ENCODE measurements around the gene DIP2B.

Gene DIP2B

DNA sequence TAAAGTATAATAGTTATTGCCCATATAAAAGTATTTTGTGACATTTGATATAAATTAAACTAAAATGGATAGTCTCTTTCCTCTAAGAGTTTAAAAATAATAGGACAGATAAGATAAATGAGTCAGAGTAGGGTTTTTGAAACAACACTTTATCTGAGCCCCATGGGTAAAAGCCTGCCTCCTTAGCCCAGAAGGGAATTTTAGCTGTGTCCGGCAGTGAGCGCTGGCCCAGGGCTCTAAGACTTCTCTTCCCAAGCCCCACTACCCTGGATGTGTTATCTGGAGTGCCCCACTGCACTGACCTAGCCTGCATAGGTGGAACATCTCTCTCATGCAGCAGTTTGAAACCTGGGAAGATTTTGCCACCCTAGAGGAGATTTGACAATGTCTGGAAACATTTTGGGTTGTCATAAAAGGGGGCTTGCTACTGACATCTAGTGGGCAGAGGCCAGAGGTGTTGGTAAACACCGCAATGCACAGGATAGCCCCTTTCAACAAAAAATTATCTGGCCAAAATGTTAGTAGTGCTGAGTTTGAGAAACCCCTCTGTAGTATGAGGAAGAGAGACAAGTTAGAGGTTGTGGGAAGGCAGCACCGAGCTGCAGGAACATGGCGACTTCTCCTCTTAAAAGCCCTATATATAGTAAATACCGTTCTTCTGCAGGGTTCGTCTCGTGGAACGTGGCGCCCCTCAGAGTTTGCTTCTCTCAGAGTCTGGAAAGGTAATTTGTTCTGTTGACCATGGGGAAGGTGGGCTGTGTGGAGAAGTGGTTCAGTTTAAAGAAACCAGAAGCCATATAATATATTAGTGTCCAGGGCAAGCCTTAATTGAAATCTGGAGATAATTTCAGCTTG is 229.9 kb downstream of the DIP2B start:
- DNase-seq, result peak in 1 of 5 experiments; percentile 35

DNA sequence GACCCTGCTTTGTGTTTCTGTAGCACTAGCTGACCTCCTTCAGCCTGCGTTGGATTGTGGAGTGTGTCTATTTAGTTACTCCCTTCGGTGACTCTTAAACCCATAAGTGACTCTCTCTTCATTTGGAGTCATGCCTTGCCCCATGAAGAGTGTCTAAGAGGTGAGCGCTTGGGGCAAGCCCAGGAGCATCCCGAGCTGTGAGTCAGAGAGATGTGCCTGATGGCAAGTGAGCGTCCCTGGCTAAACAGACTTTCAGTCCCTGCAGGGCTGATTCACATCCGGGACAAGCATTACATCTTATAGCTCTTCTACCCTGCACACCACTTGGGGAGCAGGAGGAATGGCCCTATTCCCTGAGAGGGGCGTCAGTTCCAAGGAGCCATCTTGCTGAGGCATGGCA is 234.8 kb downstream of the DIP2B start:
- DNase-seq, result no peak

DNA sequence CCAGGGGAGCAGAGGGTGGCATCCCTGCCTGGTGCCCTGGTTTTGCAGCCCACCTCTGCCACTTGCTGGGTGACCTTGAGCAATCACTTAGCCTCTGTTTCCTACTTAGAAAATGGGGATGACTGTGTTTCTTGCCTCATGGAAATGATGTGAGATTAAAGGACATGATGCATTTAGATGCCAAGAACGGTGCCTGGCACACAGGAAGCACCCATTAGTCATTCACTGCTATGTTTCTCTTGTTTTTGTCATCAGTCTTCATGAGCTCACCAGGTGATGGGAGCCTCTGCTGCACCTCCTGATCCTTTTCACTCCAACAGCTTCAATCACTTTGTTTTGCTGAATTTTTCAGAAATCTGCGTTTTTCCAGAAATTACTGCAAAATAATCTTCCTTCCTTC is 235.5 kb downstream of the DIP2B start:
- DNase-seq, result peak in 1 of 5 experiments; percentile 11

DNA sequence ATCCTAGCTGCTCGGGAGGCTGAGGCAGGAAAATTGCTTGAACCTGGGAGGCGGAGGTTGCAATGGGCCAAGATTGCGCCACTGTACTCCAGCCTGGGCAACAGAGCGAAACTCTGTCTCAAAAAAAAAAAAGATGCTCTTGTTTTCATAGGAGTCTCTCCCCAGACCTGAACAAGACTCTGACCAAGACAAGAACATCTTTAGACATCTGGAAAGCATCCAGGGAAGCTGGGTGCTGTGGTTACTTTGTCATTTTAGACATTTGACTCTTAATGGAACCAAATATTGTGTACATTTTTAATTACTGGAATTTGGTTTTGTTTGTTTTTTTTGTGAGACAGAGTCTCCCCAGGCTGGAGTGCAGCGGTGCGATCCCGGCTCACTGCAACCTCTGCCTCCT is 238.0 kb downstream of the DIP2B start:
- DNase-seq, result no peak

DNA sequence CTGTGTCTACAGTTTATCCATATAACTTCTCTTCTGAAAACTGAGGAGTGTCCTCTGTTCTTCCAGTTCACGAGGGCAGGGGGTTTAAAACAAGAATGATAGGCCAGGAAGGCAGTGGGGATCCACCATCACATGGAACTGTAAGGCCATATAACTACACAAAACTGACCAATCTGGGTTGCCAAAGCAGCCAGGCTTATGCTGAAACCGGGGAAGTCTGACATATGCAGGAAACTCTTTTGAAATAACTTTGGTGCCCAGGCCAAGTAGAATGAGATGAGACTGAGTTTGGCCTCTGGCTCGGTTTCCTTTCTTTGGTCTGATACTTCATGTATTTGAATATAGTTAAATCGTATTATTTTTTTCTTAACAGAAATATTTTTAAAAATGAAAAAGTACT is 241.1 kb downstream of the DIP2B start:
- DNase-seq, result no peak

DNA sequence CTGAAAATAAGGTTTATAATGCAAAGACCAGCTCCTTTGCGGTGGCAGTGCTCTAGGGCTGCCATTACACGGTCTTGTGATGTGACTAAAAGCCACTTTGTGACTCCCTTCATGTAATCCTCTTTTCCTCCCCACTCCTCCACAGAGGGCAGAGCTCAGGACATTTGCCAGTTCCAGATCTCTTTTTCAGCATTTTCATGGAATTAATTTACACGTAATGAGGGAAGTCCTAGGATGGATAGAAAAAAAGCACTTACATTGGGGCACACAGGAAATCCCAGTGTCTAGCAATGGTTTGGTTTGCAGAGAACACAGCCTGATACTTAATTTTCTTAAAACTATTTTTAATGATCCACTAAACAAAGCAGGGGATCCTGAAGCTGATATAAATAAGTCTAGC is 241.6 kb downstream of the DIP2B start:
- DNase-seq, result no peak

DNA sequence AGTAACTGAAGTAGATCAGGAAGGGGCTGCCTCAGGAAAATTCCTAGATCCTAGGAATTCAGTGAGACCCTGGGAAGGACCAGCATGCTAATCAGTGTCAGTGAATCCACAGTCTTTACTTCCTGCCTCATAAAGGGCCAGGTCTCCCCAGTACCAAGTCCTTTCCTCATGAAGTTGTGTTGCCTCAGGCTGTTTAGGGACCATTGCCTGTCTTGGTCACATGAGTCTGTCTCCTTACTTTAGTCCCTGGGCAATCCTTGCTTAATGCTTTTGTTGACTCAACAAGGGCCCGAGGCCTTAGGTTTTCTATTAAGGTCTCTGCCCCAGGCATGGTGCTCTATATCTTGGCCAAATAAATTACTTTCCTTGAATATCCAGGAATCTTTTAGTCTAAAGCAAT is 243.0 kb downstream of the DIP2B start:
- DNase-seq, result no peak

DNA sequence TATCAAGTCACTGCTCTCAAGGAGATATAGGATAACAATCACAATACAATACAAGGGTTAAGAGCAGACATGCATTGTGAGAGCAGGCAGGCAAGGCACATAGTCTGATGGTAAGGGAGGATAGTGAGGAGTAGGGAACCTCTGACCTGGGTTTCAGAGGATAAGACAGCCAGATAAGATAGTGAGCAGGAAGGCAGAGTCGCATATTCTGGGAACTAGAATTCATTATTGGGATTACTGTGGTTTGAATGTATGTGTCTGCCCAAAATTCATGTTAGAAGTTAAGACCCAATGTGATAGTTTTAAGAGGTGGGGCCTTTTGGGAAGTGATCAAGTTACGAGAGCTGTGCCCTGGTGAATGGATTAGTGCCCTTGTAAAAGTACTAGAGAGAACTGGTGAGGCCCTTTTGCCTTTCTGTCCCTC is 244.7 kb downstream of the DIP2B start:
- no peak for DNase-seq

DNA sequence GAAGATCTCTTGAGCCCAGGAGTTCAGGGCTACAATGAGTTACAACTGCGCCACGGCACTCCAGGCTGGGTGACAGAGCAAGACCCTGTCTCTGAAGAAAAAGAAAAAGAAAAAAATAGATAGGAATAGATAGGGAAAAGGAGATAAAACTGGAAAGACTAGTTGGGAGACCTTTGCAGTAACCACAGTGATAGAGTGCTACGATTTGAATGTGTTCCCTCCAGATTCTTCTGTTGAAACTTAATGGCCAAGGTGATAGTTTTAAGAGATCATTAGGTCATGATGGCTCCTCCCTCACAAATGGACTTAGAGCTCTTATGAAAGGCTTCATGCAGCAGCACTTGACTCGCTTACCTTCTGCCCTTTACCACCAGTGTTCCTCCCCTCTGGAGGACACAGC is 245.6 kb downstream of the DIP2B start:
- DNase-seq, result no peak

DNA sequence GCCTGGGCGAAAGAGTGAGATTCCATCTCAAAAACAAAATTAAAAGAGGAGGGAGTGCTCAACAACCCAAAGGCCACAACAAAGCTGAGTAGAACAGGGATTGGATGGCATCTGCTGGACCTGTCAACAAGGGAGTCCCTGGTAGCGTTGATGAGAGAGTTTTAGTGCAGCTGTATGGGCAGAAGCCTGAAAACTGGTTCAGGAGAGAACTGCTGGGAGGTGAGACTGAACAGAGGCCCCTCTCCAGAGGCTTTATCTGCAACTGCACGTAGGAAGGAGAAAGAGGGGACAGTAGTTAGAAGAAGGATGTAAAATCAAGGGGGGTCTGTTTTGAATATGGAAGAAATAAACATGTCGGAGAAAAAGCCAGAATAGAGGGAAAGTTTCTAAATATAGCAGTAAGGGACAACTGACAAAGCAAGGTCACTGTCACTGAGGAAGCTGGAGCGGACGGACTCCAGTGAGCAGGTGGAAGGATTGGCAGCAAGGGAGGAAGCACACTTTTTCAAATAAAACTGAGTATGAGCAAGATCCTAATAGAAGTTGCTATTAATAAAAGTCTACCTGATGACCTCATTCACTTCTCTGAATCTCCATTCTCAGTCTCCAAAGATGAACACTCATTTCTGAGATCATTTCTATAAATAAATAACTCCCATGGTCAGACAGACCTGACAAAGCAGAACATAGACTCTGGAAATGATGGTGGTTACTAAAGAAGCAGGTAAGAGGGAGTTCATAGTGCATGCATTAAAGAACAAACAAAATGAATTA is 247.3 kb downstream of the DIP2B start:
- DNase-seq, result no peak

DNA sequence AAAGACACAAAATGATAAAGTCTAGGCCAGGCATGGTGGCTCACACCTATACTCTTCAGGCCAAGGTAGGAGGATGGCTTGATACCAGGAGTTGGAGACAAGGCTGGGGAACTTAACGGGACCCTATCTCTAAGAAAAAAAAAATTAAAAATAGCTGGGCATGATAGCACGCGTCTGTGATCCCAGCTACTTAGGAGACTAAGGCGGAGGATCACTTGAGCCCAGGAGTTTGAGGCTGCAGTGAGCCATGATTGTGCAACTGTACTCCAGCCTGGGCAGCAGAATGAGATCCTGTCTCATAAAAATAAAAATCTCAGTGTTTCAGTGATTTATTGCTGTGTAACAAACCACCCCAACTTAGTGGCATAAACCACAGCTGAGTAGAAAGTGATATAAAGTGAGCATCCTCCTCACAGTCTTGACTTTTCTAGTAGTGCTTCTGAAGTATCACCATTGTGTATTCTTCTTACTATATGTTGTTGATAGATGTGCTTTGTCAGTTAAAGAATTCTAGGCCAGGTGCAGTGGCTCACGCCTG is 248.5 kb downstream of the DIP2B start:
- no peak for DNase-seq

DNA sequence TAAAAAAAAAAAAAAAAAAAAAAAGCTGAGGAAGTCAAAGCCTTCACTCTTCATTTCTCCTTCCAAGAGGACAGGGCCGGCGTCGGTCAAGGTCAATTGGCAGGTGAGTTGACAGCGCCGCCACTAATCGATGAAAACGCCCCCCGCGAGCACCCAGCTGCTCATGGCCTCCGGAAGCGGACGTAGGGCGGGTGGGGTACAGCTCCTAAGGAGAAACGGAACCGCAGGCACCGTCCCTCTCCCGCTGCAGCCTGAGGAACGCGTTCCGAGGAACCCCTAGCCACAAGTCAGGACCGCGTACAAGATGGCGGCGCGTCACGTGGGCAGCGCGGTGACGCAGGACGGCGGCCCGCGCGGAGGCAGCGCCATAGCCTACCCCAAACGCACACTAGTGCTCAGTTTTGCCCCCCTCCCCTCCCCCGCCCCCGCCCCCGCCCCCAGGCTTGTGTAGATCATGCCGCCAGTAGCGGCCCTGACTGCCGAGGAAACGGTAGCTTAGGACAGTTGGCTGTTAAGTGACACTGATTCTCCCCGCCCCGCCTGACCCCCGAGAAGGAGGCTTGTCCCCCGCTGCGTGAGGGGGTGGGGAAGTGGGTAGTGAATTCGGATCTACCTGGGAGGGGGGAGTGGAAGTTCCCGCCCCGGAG is 259.0 kb downstream of the DIP2B start, which contains the start of gene ATF1:
ATF1 (plus strand) TSS at position 463 of the 647 bp plus-strand sequence. CDS start 16,045 bp downstream, outside the sequence.
- DNase-seq, result peak; percentile 78 to 98 (median 86)

DNA sequence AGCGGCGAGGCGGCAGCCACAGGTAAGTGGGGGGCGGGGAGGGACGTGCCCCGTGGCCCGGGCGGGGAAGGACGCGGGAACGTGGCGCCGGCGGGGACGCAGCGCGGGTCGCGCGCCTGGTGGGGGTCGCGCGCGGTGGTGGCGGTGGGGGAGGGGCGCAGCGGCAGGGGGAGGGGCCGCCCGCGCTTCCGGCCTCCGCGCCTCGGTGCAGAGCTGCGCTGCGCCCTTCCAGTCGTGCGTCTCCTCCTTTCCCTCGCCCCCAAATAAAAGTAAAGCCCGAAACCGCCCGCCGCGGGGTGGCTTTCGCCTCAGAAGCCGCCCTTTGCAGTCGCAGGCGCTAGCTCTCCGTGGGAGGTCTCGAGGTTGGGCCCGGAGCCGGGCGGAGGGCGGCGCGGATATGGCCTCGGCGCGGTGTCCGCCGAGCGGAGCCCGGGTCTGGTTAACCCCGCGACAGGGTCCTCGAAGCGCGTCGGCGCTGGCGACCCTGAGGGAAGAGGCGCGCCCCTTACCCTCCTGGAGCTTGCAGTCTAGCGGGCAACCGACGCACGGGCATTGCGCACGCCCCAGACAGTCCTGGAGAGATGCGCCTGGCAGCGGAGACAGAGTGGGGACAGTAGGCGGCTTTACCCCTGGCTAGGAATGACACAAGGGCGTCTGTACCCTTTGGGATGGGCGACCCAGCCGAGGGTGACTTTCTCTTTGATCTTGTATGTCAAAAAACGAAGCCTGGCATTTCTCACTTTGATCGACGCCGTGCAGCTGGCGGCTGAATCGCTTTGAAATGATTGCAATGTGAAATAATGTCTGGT is 259.7 kb downstream of the DIP2B start:
- DNase-seq, result peak in 4 of 5 experiments; percentile 65 to 76 (median 69)

DNA sequence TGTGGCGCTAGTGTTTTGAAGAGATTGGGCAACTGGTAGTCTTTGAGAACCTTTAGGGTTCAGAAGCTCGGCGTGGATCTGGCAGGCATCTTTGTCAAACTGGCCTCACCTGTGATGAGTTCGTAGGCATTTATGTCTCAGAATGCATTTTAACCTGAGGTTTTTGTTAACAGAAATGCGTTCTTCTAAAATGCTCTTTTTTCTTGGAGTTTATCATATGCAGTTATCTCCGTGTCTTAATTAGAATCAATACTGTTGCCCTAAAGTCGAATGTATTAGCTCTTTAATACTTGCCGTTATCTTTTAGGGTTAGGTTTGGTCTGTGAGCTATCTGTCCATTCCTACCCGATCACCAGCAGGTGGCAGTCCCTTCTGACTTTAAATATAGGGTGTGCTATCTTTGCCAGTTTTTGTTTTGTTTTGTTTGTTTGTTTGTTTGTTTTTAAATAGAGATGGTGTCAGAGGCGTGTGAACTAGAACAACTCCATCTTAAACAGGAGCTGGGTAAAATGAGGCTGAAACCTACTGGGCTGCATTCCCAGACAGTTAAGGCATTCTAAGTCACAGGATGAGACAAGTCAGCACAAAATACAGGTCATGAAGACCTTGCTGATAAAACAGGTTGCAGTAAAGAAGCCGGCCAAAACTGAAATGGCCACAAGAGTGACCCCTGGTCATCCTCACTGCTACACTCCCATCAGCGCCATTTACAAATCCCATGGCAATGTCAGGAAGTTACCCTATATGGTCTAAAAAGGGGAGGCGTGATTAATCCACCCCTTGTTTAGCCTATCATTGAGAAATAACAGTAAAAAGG is 260.5 kb downstream of the DIP2B start:
- DNase-seq, result peak in 4 of 5 experiments; percentile 7 to 85 (median 40)

DNA sequence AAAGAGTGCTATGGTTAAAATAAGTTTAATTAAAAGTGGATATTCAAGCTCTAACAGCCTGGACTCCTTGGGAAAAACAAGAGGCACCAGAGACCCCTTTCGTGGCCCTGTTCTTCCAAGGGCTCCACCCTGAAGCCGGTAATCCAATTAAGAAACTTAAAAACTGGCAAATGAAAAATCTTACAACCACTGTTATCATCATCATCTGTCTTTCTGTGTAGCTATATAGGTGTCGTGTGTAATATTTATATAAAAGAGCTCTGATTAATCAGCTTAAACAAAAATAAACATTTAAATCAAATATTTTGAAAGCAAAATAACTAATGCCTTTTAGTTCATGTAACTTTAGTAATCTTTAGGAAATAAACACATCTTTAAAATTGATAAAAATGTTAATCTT is 263.6 kb downstream of the DIP2B start:
- no peak for DNase-seq

DNA sequence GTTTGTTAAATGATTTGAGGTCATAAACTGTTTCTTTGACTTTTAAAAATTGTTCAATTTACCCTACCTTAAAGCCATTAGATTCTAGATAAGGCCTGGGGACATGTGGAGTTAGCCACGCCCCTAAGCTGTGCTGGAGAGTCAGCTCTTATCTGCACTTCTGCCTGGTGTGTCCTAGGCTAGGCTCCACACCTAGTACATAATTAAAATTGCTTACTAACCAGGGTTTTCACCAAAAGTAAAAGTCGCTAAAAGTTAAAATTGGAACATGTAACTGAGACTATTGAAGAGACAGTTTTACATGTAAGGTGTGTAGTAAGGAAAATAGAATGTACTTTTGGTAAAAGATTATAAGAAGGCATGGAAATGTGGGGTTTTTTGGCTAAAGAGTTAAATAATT is 264.0 kb downstream of the DIP2B start:
- peak in 1 of 5 experiments; percentile 11 for DNase-seq

DNA sequence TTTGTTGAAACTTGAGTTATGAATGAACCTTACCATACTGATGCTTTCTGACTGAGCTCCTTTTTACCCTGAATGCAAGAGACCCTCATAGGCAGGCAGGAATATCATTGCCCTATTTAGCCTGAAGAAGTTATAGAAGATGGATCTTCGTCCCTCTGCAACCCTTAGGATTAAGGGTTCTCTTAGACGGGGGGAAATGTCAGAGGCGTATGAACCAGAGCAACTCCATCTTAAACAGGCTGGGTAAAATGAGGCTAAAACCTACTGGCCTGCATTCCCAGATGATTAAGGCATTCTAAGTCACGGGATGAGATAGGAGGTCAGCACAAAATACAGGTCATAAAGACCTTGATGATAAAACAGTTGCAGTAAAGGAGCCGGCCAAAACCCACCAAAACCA is 266.6 kb downstream of the DIP2B start:
- DNase-seq, result no peak

DNA sequence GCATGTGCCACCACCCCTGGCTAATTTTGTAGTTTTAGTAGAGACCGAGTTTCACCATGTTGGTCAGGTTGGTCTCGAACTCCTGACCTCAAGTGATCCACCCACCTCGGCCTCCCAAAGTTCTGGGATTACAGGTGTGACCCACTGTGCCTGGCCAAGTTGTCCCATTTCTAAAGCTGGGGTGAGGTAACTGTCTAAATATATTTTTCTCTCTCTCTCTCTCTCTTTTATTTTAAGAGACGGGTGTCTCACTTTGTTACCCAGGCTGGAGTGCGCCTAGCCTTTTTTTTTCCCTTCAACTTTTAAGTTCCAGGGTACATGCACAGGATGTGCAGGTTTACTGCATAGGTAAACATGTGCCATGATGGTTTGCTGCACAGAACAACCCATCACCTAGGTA is 267.7 kb downstream of the DIP2B start:
- no peak for DNase-seq

DNA sequence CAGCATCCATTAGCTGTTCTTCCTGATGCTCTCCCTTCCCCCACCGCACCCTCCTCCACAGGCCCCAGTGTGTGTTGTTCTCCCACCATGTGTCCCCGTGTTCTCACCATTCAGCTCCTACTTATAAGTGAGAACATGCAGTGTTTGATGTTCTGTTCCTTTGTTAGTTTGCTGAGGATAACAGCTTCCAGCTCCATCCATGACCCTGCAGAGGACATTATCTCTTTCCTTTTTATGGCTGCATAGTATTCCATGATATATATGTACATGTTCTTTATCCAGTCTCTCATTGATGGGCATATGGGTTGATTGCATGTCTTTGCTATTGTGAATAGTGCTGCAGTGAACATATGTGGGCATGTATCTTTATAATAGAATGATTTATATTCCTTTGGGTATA is 268.1 kb downstream of the DIP2B start:
- no peak for DNase-seq

DNA sequence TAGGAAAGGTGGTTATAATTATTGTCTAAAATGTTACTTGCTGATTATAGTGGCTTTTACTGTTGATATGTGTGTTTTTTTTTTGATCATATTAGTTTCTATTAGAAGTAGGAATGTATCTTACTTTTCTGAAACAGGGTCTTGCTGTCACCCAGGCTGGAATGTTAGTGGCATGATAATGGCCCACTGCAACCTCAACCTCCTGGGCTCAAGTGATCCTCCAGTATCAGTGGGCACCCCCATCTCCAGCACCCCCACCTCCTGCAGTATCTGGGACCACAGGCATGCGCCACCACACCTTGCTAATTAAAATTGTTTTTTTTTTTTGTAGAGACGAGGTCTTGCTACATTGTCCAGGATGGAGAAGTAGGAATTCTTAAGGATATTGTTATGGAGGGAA is 270.5 kb downstream of the DIP2B start:
- no peak for DNase-seq
